GM19035 (cell line): ENCODE data around the gene PRR20G.
"Not testable (repeated sequence)": the region's sequence is repeated elsewhere in the genome, so short reads cannot be mapped to it uniquely, and the experiment has no call there.

Source experiments
- ATAC-seq: cut with Tn5 transposase; IDR thresholded peaks from one replicate; pipeline ENCODE4 v1.9.1; 2021; ENCODE audit not compliant: unreplicated experiment

PRR20G gene

DNA sequence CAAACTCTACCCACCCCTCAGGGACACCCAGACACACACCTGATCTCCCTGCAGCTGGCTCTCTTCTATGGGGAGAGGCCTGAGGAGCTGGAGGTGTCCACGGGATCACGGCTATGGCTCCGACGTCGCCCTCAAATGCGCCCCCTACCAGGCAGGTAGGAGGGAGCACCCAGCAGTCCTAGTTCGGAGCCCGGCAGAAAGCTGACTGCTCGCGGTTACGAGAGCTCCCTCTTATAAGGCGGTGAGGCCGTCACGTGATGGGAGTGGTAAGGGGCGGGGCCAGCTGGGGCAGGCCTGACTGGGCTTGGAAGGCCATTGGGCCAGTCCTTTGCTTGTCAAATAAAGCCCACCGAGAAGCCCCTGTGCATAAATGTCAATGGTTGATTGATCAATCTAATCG is at the start of gene PRR20G:
PRR20G (minus strand) TSS at position 207 of the 400 bp plus-strand sequence. CDS start 681 bp downstream, outside the sequence.
- no peak for ATAC-seq

GRCh38 chr3:127337001-127337400 is 49.2 kb upstream of the PRR20G start:
- ATAC-seq: no peak

DNA sequence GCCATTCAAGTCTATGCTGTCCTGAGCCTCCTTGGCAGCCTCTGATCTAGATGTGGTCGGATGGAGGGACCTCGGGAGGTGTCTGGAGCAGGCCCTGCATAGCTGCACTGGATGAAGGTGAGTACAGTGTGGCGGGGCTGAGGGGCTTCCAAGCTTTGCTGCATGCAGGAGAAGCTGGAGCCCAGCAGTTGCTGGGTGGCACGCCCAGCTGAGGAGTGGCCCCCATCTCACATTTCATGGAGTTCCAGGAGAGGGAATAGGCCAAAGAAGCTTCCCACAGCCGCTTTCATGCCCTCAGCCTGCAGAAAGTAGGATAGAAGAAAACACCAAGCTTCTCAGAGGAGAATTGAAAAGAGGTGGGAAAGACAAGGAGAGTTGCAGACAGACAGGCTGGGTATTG is 48.3 kb upstream of the PRR20G start:
- no peak for ATAC-seq

- no peak for ATAC-seq
These were observed 42.5 kb upstream of the PRR20G start for GRCh38 chr3:127330385-127330784.

GRCh38 chr3:127329631-127330285 is 41.9 kb upstream of the PRR20G start:
- no peak for ATAC-seq

GRCh38 chr3:127328421-127328820 is 40.6 kb upstream of the PRR20G start:
- ATAC-seq: no peak

DNA sequence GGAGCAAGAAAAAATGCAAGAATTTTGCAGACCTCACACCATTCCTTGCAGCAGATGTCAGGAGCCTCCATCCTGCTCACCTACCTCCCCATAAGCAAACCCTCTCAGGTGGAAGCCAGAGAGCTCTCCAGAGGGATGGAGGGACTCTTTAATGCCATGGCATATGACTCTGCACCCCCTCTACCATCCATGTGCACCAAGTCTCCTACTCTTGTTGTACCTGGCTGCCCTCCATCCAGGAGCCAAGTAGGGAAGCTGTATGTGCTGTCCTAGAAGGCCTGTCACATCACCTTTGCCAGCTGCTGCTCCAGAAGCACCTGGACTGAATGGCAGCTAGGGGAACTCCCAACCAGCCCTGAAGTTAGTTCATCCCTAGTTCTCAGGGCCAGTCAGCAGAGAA is 38.5 kb upstream of the PRR20G start:
- no peak for ATAC-seq

- no peak for ATAC-seq
These were observed 37.7 kb upstream of the PRR20G start for GRCh38 chr3:127325629-127325961.

GRCh38 chr3:127324913-127325628 is 37.2 kb upstream of the PRR20G start:
- no peak for ATAC-seq

- no peak for ATAC-seq
These were observed 36.2 kb upstream of the PRR20G start for GRCh38 chr3:127324076-127324475.

DNA sequence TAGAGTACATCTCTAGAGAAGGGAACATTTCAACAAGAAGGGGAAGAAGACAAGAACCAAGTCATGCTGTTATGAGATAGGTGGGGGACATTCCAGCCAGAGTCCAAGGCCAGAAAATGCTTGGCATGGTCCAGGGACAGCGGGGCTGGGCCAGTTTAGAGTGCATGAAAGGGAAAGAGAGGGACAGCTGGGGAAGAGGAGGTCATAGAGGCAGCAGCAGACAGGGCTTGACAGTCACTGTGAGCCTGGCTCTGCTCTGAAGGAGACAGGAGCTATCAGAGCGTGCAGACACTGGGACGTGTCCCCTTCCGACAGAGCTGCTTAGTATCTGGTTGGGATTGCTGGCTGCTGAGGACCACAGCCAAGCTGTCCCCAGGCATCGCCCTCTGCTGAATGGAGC is 35.7 kb upstream of the PRR20G start:
- ATAC-seq: no peak

DNA sequence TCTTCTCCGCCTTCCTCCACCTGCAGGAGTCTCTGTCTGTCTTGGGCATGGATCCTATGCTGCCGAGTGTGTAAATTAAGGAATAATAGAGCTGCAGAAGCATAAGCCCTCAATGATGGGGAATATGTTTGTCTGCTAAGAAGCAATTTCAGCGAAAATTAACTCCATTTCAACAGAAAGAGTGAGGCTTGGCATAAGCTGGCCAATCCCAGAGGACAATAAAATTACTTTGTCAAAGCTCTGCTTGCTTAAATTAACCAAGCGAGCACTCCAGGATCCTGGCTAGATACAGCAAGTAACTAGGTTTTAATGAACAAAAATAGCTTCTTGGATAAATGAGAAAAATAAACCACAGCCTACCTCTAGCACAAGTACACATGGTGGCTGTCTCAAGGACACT is 33.5 kb upstream of the PRR20G start:
- no peak for ATAC-seq

DNA sequence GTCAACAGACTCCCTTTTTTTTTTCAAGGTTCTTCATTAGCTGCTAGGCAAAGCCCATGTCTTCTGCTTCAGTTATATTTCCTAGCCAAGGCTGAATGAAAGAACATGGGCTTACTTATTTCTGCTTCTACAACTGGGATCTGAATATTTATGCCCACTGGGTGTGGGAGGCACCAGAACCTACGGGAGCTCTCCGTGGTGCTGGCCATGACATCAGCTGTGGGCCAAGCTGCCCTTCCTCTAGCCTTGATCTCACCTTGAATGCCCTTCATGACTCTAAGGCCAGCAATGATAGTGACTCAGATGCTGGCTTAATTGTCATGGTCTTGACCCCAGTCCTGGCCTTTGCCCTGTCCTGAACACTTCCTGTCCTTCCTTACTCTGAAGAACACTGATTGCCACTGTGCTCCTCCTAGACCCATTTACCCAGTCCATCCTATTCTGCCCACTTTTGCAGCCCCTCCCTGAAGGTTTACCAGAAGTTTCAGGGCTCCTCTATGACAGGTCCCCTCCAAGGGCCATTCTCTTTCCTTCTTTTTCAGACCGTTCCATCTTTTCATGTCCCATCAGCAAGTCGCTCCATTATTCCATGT is 32.8 kb upstream of the PRR20G start:
- no peak for ATAC-seq

DNA sequence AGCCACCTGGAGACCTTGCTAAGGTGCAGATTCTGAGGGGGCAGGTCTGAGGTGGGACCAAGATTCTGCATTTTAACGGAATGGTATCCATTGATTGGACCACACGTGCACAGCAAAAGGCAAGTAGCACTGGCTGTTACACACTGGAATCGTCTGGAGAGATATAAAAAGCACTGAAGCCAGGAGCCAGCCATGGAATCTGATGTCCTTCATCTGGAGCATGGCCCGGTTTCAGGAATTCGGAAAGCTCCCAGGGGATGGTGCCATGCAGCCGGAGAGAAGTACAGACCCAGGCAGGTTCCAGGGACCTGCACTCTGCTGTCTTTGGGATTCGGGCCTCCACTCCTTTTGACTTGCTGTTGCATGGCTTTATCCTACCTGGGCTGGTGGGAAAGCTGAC is 28.8 kb upstream of the PRR20G start:
- ATAC-seq: no peak

- ATAC-seq: no peak
These were observed 25.0 kb upstream of the PRR20G start for GRCh38 chr3:127312818-127313217.

DNA sequence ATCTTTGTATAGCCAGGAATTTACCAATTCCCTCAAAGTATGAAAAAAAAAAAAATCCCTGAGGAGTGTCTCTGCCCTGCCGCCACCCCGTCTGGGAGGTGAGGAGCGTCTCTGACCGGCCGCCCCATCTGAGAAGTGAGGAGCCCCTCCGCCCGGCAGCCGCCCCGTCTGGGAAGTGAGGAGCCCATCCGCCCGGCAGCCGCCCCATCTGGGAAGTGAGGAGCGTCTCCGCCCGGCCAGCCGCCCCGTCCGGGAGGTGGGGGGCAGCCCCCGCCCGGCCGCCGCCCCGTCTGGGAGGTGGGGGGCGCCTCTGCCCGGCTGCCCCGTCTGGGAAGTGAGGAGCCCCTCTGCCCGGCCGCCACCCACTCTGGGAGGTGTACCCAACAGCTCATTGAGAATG is 21.0 kb upstream of the PRR20G start:
- ATAC-seq: not testable (repeated sequence)

DNA sequence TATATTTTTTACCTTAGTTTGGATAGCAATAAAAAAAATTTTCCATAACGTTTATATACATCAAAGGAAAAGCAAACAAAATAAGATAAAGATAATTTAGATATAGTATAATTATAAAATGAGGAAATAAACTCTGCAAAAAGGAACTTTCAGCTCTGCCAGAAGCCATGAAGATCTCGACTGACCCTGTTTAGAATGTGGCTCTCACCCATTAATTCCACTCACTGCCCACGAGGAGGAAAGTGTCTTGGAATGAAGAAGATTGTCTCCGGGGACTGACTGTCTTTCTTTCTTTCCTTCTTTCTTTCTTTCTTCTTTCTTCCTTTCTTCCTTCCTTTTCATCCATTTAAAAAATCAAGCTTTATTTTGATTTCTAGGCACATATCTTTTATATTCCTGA is 20.1 kb upstream of the PRR20G start:
- ATAC-seq: no peak

- no peak for ATAC-seq
These were observed 19.4 kb upstream of the PRR20G start for GRCh38 chr3:127307112-127307835.

DNA sequence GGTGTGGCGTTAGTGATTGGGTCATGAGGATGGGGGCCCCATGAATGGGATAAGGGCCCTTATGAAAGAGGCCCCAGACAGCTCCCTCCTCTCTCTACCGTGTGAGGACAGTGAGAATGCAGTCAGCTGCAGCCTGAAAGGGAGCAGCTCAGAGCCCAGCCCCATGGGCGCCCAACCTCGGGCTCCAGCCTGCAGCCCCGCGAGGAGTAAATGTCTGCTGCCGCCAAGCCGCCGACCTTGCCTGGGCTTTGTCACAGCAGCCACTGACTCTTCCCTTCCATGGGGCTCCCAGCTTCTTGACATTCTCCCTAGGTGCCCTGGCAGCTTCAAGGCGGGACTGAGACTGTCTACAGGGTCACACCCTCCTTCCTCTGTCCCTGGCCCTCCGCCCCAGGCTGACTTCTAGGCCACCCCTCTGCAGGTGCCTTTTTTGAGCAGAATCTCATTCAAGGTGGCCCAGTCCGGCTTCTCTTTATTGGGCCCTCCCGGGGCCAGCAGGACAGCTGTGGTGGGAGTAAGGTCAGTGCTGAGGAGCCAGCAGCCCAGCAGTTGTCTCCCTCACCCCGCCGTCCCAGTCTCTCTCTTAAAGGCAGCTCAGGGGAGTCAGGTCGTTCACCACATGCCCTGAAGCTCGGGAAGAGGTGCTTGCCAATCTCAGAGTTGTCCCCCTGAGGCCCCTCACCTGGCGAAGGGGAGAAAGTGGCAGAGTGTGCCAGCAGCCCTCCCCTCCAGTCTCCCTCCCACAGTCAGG is 18.7 kb upstream of the PRR20G start:
- ATAC-seq: no peak

DNA sequence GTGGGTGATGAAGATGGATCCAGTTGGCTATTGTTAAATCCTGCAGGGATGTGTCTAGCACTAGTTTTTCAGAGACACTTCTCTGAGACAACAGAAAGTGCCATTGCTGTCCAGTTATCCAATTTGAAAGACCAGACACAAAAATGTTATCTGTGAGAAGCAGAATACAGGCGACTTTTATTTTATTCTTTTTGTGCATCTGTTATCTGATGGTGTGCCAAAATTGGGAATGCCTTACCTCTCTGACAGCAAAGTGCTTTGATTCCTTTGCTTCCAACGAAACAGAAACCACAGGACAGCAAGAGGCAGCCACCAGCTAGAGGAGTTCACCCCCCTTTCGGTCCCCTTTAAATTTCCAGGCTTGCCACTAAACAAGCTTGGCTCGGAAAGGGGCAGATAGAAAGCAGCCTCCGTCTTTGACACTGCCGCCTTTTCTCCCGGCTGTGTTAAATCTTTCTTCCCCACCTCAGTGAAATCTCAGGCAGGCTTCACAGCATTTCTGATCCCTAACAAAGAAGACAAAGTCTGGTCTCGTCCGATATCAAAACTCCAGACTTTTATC is 17.7 kb upstream of the PRR20G start:
- no peak for ATAC-seq
